Measurements from ENCODE around the gene CUEDC1.

The CUEDC1 gene

DNA sequence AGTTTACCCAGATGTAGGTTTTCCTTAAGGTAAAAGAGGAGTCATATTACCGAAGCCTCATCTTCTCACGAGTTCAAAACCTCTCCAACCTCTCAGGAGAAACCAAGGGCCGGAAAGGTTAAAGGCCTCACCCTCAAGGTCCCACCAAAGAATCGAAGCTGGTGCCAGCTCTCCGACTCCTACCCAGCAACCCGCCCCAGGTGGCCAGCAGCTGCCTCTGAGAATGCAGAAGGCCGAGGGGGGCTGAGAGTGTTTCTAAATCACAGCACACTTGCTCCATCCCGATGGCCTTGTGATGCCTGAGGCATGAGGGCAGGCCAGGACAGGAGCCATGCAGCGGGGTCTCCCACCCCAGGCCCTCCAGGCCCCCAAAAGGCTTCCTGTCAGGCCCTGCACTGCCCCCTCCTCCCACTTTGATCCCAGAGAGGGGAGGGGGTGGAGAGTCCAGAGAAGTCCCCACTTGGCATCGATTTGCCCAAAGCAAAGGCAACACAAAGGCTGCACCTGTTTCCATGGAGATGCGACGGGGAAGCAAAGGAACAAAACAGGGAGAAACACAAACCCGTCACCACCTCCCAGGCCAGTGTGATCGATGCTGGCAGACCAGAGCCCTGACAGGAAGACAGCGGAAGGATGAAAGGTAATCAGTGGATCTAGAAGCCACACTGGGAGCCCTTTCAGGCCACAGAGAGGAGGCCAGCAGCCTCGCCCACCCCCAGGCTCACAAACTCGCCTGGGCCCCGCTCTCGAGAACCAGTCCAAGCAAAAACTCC is 39.0 kb downstream of the CUEDC1 start:
- DNase-seq (ENCODE audit: low read depth), result no peak

DNA sequence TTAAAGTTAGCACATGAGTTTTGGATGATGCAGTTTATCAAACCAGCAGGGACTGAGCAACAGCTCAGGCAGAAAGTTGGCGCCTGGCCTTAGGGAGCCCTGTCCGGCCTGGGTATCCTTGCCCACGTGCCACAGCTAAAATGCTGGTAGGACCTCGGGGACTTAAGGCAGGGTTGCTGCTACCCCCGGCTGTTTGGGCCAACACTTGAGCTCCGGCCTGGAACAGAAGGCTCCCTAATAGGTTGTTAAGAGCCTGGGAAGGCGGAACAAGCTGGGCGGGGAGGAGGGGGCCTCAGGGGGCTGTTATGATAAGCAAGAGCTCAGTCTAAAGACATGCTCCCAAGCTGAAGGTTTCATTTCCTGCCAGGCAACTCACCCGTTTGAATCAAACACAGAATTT is 39.7 kb downstream of the CUEDC1 start:
- DNase-seq (ENCODE audit: low read depth), result no peak

DNA sequence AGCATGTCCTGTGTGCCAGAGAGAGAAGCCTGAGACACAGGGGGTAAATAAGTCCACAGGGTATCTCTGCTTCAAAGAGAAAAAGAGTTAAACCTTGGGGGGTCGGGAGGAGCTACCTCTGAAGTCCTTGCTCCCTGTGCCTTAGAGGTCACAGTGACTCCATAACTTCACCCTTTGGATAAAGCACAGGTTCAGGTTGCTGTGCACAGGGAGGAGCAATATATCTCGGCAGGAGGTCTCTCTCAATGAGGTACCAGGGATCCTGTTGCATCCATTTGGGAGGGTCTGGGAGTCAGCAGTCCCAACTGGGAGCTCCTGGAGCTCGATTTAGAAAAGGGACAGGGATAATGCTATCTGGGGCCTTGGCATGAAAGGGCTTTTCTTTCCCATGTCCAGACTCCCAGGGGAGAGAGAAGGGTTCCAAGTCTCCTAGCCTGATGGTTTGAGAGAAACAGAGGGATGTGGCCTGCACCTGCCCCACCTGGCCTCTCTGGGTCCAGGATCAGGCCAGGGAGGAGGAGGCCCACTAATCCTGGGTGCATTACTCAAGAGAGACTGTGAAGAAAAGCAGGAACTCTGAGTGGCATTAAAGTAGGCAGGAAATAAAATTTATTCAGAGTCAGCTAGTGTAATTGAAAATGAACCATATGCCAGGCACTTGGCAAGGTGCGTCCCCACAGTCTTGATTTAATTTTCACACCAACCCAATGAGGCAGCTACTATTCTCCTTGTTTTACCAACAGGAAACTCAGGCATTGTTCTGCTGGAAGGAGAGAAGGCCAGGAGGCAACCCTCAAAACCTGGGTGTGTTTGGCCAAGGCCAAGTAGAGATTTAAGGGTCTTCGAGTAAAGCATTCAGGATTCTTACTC is 40.7 kb downstream of the CUEDC1 start:
- DNase-seq (ENCODE audit: low read depth), result no peak

GRCh38 chr17:57913575-57914272 is 41.5 kb downstream of the CUEDC1 start:
- no peak for DNase-seq (ENCODE audit: low read depth)

- DNase-seq (ENCODE audit: low read depth), result peak; percentile 68
Observed at GRCh38 chr17:57911834-57912673, 43.2 kb downstream of the CUEDC1 start.

DNA sequence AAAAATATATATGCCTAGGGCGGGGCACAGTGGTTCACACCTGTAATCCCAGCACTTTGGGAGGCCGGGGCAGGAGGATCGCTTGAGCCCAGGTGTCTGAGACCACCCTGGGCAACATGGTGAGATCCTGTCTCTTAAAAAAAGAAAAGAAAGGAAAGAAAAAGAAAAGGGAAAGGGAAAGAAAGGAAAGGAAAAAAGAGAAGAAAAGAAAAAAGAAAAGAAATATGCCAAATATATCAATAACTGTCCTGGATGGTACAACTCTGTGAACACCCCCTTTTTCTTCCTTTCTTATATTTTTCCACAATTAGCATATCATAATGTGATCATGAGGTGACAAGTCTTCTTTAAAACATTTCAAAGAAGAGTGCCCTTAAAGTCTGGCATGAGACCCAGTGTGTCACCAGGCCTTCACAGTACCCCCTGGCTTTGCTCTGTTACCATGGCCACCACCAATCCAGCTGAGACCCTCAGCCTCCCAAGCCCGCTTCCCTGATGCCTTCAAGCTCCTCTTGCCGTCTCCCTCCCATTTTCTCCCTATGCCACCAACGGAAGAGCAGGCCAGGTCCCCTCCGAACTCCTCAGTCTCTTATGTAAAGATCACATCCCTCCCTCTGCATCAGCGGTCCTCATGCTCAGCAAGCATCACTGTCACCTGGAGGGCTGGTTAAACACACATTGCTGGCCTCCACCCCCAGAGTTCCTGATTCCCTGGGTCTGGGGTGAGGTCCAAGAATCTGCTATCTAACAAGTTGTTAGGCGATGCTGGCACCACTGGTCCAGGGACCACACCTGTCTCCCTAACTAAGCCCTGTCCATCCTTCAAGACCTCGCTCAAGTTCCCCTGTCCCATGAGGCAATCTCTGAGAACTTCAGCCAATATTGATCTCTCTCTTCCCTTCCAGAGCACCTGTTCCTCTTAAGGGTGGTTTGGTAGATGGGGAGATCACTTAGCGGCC is 44.5 kb downstream of the CUEDC1 start:
- DNase-seq (ENCODE audit: low read depth), result no peak

GRCh38 chr17:57909551-57909950 is 45.7 kb downstream of the CUEDC1 start:
- DNase-seq (ENCODE audit: low read depth), result no peak

DNA sequence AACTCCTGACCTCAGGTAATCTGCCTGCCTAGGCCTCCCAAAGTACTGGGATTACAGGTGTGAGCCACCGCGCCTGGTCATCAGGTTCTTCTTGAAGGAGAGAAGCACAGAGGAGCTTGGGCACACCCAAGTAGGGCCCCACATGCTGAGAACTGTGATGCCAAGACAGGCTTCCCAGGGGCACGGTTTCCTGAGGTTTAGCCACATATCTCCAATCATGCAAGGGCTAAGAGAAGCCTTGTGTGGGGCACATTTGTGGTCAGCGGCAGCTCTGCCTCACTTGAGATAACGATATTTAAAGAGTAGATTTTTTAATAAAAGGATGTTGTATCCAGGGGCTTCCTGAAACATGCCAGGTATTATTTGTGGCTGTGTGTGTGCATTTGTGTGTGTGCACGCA is 46.9 kb downstream of the CUEDC1 start:
- DNase-seq (ENCODE audit: low read depth), result no peak

DNA sequence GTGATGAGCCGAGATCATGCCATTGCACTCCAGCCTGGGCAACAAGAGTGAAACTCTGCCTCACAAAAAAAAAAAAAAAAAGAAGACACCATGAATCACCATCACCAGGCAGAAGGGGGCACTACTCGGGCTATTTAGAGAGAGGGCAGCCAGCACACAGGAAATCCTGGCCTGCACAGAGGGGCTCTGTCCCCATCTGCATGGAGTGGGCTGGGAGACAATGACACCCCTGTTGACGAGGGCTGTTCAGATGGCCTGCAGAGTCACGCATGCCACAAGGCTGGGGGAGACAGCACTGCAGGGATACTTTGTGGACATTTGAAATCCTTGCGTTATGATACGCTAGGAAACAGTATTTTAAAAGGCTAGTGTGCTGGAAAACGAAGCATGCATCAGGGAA is 48.3 kb downstream of the CUEDC1 start:
- DNase-seq (ENCODE audit: low read depth), result no peak

GRCh38 chr17:57905875-57906455 is 49.2 kb downstream of the CUEDC1 start:
- no peak for DNase-seq (ENCODE audit: low read depth)

GRCh38 chr17:57903961-57904360 is 51.3 kb downstream of the CUEDC1 start:
- DNase-seq (ENCODE audit: low read depth), result no peak

GRCh38 chr17:57902800-57903759 is 52.1 kb downstream of the CUEDC1 start:
- DNase-seq (ENCODE audit: low read depth), result peak; percentile 69

GRCh38 chr17:57902117-57902799 is 53.0 kb downstream of the CUEDC1 start:
- no peak for DNase-seq (ENCODE audit: low read depth)

DNA sequence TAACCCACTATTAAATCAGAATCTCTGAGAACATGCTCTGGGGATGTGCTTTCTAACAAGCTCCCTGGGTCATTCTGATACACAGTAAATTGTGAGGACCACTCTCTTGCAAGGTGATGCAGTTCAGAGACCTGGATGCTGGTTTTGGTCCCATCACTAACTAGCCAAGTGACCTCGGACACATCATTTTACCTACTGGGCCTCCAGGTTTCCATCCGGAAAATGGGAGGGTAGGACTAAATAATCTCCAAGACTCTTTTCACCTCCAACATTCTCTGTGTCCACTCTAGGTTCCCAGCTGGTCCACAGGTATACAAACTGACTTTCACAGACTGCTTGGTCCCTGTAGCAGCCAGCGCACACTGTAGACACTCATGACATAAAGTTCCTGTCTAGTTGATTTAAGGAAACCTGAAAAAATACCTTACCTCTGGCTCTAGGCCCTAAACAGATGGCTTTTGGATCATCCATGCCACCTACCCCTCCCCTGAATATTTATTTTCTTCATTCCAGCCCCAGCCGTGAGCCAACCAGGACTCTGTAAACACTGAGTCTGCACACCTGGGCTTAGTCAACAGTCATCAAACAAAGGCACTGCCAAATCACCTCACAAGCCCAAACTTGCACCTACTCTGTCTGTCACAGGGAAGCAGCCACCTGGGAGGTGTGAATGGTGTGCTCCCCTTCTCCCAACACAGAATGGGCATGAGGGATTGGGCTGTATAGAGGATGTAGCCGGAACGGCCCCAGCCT is 54.0 kb downstream of the CUEDC1 start:
- DNase-seq (ENCODE audit: low read depth), result no peak

GRCh38 chr17:57899822-57900221 is 55.4 kb downstream of the CUEDC1 start:
- no peak for DNase-seq (ENCODE audit: low read depth)

GRCh38 chr17:57899391-57899790 is 55.8 kb downstream of the CUEDC1 start:
- no peak for DNase-seq (ENCODE audit: low read depth)

- DNase-seq (ENCODE audit: low read depth), result no peak
Observed at GRCh38 chr17:57898487-57899311, 56.5 kb downstream of the CUEDC1 start.
